HEK293 (cell line): ENCODE data around the gene TNS3.

Experiments used
- CTCF ChIA-PET: fragments of 350-600 bp; formaldehyde crosslinking; extraction: SDS; loops from one replicate; lab custom pipeline; 2021; ENCODE audit warnings: antibody characterized with exemption; lab: Yijun Ruan, JAX
- POLR2A ChIA-PET: fragments of 300-600 bp; formaldehyde crosslinking; extraction: SDS; loops from one replicate; lab custom pipeline; 2020; ENCODE audit warnings: antibody characterized with exemption, inconsistent platforms; lab: Yijun Ruan, JAX
- H3K27ac ChIP-seq: fragments of 200-500 bp; sonication (Bioruptor generic); 2 replicates; pipeline ENCODE4 v1.5.1; 2014; ENCODE audit warnings: low read depth, low read length, control low read depth, inconsistent platforms; ENCODE audit errors: extremely low read depth
- H3K36me3 ChIP-seq, 2 experiments: fragments of 200-500 bp in 1 of 2; sonication (Bioruptor generic) in 1 of 2; 1 replicate in 1 of 2; 2 replicates in 1 of 2; pipeline ENCODE4 v1.5.1; 2014 to 2017; ENCODE audit warnings: inconsistent platforms in 2 of 2, low read length in 2 of 2; ENCODE audit not compliant: control insufficient read depth in 2 of 2, insufficient read depth in 1 of 2
- H3K4me1 ChIP-seq: fragments of 200-500 bp; sonication (Bioruptor generic); 2 replicates; pipeline ENCODE4 v1.5.1; 2014; ENCODE audit warnings: mild to moderate bottlenecking, low read length, inconsistent platforms; ENCODE audit not compliant: control insufficient read depth, insufficient read depth
- H3K4me3 ChIP-seq: 2 replicates; pipeline ENCODE4 v1.5.1; 2011; ENCODE audit warnings: low read depth, mild to moderate bottlenecking, control low read depth, low read length, moderate library complexity
- H3K9me3 ChIP-seq: fragments of 200-500 bp; sonication (Bioruptor generic); 2 replicates; pipeline ENCODE4 v1.5.1; 2014; ENCODE audit warnings: low read depth, low read length, inconsistent platforms; ENCODE audit not compliant: control insufficient read depth, insufficient read depth
- EGR2 ChIP-seq: fragments of 450-650 bp; formaldehyde crosslinking; IDR thresholded peaks from 2 replicates; pipeline ENCODE4 v1.5.1; 2016; ENCODE audit warnings: low read depth, missing biosample characterization, missing genetic modification characterization
- GLIS1 ChIP-seq: fragments of 450-650 bp; formaldehyde crosslinking; IDR thresholded peaks from 2 replicates; pipeline ENCODE4 v1.5.1; 2016; ENCODE audit warnings: missing biosample characterization, missing genetic modification characterization
- YY2 ChIP-seq: fragments of 450-650 bp; formaldehyde crosslinking; IDR thresholded peaks from 2 replicates; pipeline ENCODE4 v1.5.1; 2016; ENCODE audit warnings: missing biosample characterization, missing genetic modification characterization
- ZBTB1 ChIP-seq: fragments of 450-650 bp; formaldehyde crosslinking; IDR thresholded peaks from 2 replicates; pipeline ENCODE4 v1.5.1; 2016; ENCODE audit warnings: missing biosample characterization, missing genetic modification characterization
- ZBTB7A ChIP-seq: fragments of 450-650 bp; formaldehyde crosslinking; IDR thresholded peaks from 2 replicates; pipeline ENCODE4 v1.5.1; 2016; ENCODE audit warnings: low read depth, missing biosample characterization, missing genetic modification characterization
- ZNF112 ChIP-seq: fragments of 450-650 bp; formaldehyde crosslinking; IDR thresholded peaks from 2 replicates; pipeline ENCODE4 v1.5.0; 2017; ENCODE audit warnings: missing biosample characterization, missing genetic modification characterization
- ZNF157 ChIP-seq: fragments of 450-650 bp; formaldehyde crosslinking; IDR thresholded peaks from 2 replicates; pipeline ENCODE4 v1.5.1; 2016; ENCODE audit warnings: missing biosample characterization, missing genetic modification characterization
- ZNF223 ChIP-seq: fragments of 450-650 bp; formaldehyde crosslinking; IDR thresholded peaks from 2 replicates; pipeline ENCODE4 v1.5.1; 2016; ENCODE audit warnings: missing biosample characterization, missing genetic modification characterization
- ZNF24 ChIP-seq: fragments of 450-650 bp; formaldehyde crosslinking; IDR thresholded peaks from 2 replicates; pipeline ENCODE4 v1.5.1; 2016; ENCODE audit warnings: missing biosample characterization, missing genetic modification characterization
- ZNF266 ChIP-seq: fragments of 450-650 bp; formaldehyde crosslinking; IDR thresholded peaks from 2 replicates; pipeline ENCODE4 v1.5.1; 2016; ENCODE audit warnings: missing biosample characterization, missing genetic modification characterization, low read depth
- ZNF404 ChIP-seq: fragments of 450-650 bp; formaldehyde crosslinking; IDR thresholded peaks from 2 replicates; pipeline ENCODE4 v1.5.1; 2017; ENCODE audit warnings: missing biosample characterization, missing genetic modification characterization
- ZNF48 ChIP-seq: fragments of 450-650 bp; formaldehyde crosslinking; IDR thresholded peaks from 2 replicates; pipeline ENCODE4 v1.5.1; 2016; ENCODE audit warnings: missing biosample characterization, missing genetic modification characterization
- ZNF514 ChIP-seq: fragments of 450-650 bp; formaldehyde crosslinking; IDR thresholded peaks from 2 replicates; pipeline ENCODE4 v1.5.1; 2016; ENCODE audit warnings: missing biosample characterization, missing genetic modification characterization
- ZNF549 ChIP-seq: fragments of 450-650 bp; IDR thresholded peaks from 2 replicates; pipeline ENCODE4 v1.5.1; 2018; ENCODE audit warnings: missing biosample characterization, missing genetic modification characterization, mild to moderate bottlenecking, inconsistent platforms, moderate library complexity
- ZNF560 ChIP-seq: fragments of 450-650 bp; formaldehyde crosslinking; IDR thresholded peaks from 2 replicates; pipeline ENCODE4 v1.5.1; 2017; ENCODE audit warnings: missing biosample characterization, missing genetic modification characterization, borderline replicate concordance
- ZNF596 ChIP-seq: fragments of 450-650 bp; IDR thresholded peaks from 2 replicates; pipeline ENCODE4 v1.5.0; 2018; ENCODE audit warnings: missing biosample characterization, mild to moderate bottlenecking, missing genetic modification characterization, moderate library complexity
- ZNF610 ChIP-seq: fragments of 450-650 bp; formaldehyde crosslinking; IDR thresholded peaks from 2 replicates; pipeline ENCODE4 v1.5.1; 2016; ENCODE audit warnings: missing biosample characterization, missing genetic modification characterization, borderline replicate concordance
- ZNF768 ChIP-seq: fragments of 450-650 bp; formaldehyde crosslinking; IDR thresholded peaks from 2 replicates; pipeline ENCODE4 v1.5.1; 2018; ENCODE audit warnings: missing biosample characterization, mild to moderate bottlenecking, missing genetic modification characterization
- ZNF792 ChIP-seq: fragments of 450-650 bp; formaldehyde crosslinking; IDR thresholded peaks from 2 replicates; pipeline ENCODE4 v1.5.1; 2016; ENCODE audit warnings: missing biosample characterization, missing genetic modification characterization
- ZNF830 ChIP-seq: fragments of 450-650 bp; IDR thresholded peaks from 2 replicates; pipeline ENCODE4 v1.5.0; 2018; ENCODE audit warnings: missing biosample characterization, missing genetic modification characterization, low read depth, mild to moderate bottlenecking, moderate library complexity
- TF ChIP-seq, protein P1 (sequence below): fragments of 450-650 bp; formaldehyde crosslinking; IDR thresholded peaks from 2 replicates; pipeline ENCODE4 v1.5.1; 2016; ENCODE audit warnings: missing biosample characterization, missing genetic modification characterization
- TF ChIP-seq, protein P2 (sequence below): fragments of 450-650 bp; formaldehyde crosslinking; IDR thresholded peaks from 2 replicates; pipeline ENCODE4 v1.5.1; 2016; ENCODE audit warnings: missing biosample characterization, missing genetic modification characterization
- TF ChIP-seq, protein P3 (sequence below): fragments of 450-650 bp; formaldehyde crosslinking; IDR thresholded peaks from 2 replicates; pipeline ENCODE4 v1.5.1; 2017; ENCODE audit warnings: missing biosample characterization, missing genetic modification characterization

The TNS3 gene

DNA sequence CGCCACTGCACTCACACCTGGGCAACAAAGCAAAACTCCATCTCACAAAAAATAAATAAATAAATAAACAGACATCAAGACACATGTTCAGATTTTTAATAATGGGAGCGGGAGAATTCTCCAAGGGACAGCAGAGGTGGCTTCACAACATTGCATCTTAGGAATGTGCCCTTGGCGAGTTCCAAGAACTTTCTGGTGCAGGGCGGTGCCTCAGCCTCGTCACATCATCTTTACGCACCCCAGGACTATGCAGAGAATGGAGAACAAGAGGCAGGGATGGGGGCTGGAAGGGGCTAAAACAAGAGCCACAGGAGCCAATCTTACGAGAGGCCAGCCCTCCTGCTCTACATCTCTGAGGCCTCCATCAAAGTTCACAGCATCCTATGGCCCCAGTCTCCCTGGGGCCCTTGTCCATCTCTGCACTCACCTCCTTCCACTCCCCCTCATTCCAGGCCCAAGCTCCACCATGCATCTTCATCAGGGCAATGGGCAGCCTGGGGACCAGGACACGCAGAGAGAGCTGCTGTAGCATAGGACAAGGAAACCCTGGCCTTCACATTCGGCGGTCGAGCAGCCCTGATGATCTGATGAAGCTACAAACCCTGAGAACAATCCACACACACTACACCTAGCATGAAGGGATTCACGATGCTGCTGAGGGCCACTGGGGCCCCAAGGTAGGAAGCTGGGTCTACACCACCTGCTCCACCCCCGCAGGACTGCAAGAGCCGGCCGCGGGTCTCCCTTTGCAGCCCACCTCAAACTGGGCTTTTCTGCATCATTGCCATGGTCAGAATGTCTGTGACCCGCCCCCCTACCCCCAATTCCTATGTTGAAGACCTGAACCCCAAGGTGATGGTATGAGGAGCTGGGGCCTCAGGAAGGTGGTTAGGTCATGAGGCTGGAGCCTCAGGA is 22.3 kb downstream of the TNS3 start:
- H3K9me3 ChIP-seq: no peaks in the 10 kb centered on the region
- no peak overlapping the region for H3K4me3 ChIP-seq
- no peak for TF ChIP-seq ZNF596 (tag by site-specific recombination)
- no peak for TF ChIP-seq ZNF514
- TF ChIP-seq ZNF792: no peak
- no peak for TF ChIP-seq ZNF266 (tag by site-specific recombination)
- TF ChIP-seq, protein P1, sequence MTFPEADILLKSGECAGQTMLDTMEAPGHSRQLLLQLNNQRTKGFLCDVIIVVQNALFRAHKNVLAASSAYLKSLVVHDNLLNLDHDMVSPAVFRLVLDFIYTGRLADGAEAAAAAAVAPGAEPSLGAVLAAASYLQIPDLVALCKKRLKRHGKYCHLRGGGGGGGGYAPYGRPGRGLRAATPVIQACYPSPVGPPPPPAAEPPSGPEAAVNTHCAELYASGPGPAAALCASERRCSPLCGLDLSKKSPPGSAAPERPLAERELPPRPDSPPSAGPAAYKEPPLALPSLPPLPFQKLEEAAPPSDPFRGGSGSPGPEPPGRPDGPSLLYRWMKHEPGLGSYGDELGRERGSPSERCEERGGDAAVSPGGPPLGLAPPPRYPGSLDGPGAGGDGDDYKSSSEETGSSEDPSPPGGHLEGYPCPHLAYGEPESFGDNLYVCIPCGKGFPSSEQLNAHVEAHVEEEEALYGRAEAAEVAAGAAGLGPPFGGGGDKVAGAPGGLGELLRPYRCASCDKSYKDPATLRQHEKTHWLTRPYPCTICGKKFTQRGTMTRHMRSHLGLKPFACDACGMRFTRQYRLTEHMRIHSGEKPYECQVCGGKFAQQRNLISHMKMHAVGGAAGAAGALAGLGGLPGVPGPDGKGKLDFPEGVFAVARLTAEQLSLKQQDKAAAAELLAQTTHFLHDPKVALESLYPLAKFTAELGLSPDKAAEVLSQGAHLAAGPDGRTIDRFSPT (tag by site-specific recombination): no peak
- TF ChIP-seq ZNF768 (tag by site-specific recombination): no peak
- TF ChIP-seq, protein P2, sequence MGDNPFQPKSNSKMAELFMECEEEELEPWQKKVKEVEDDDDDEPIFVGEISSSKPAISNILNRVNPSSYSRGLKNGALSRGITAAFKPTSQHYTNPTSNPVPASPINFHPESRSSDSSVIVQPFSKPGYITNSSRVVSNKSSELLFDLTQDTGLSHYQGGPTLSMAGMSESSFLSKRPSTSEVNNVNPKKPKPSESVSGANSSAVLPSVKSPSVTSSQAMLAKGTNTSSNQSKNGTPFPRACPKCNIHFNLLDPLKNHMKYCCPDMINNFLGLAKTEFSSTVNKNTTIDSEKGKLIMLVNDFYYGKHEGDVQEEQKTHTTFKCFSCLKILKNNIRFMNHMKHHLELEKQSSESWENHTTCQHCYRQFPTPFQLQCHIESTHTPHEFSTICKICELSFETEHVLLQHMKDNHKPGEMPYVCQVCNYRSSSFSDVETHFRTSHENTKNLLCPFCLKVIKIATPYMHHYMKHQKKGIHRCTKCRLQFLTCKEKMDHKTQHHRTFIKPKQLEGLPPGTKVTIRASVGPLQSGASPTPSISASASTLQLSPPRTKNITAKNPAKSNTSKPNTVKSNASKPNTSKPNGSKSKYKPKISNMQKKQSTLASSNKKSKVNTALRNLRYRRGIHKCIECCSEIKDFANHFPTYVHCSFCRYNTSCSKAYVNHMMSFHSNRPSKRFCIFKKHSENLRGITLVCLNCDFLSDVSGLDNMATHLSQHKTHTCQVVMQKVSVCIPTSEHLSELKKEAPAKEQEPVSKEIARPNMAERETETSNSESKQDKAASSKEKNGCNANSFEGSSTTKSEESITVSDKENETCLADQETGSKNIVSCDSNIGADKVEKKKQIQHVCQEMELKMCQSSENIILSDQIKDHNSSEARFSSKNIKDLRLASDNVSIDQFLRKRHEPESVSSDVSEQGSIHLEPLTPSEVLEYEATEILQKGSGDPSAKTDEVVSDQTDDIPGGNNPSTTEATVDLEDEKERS: no peak
- TF ChIP-seq ZBTB1 (tag by site-specific recombination): no peak
- no peak for TF ChIP-seq ZNF610 (tag by site-specific recombination)
- no peak for TF ChIP-seq ZNF48
- no peak for TF ChIP-seq ZNF157 (tag by site-specific recombination)
- ChIA-PET CTCF (no interaction called here), POLR2A (no interaction called here)
- H3K4me1 ChIP-seq: no peaks in the 10 kb centered on the region
- H3K36me3 ChIP-seq: no peaks in the 10 kb centered on the region
- no peak overlapping the region for H3K27ac ChIP-seq

DNA sequence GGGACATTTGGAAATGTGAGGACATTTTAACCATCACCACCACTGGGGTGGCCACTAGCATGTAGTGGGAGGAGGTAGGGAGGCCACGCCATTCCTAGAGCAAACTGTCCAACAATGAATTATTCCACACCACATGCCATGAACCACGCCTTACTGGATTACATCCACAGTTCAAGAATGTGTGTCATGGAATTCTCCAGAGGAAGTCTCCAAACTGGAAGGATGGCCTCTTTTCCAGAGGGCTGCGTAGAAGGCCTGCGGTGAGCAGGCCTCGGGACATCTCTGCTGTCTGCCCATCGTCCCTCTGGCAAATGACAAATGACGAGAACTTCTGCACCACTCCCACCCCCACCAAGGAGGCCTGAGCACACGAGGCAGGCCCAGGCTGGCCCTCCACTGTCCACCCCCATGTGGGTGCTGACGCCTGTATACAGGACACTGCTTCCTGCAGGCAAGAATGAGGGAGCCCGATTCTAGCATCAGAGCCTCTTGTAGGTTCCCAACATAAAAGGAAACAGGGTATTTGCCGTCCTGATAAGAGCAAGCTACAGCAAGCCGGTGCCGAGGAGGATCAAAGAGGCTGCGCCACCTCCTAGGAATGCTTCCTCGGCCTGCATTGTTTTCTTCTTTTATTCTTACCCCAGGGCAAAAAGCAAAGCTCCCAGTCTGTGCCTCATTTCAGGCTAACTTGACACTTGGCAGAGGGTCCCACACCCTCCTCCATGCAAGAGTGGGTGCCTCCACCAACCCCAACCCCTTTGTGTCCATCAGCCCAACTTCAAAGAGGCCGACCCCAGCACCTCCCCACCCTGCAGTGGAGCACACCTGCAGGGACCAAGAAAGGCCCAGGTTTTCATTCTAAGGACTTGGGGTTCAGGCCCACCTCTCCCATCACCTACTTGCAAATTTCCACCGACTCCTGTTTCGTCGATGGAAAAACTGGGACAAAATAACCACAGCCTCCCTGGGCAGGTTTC is 23.9 kb downstream of the TNS3 start:
- POLR2A ChIA-PET: no interaction called here
- CTCF ChIA-PET: no interaction called here
- Histone ChIP-seq H3K36me3 (no peaks in the 10 kb centered on the region), H3K4me3 (no peak overlapping the region), H3K9me3 (no peaks in the 10 kb centered on the region), H3K27ac (no peak overlapping the region), H3K4me1 (no peaks in the 10 kb centered on the region)
- TF ChIP-seq YY2 (no peak), ZNF24 (no peak), ZNF830 (tag by site-specific recombination) (no peak), EGR2 (tag by site-specific recombination) (no peak), ZNF223 (tag by site-specific recombination) (no peak), ZNF610 (tag by site-specific recombination) (no peak), ZNF112 (no peak), ZNF549 (tag by site-specific recombination) (no peak), ZNF560 (tag by site-specific recombination) (no peak), GLIS1 (tag by site-specific recombination) (no peak), ZNF404 (no peak), ZBTB7A (no peak)
- TF ChIP-seq, protein P3, sequence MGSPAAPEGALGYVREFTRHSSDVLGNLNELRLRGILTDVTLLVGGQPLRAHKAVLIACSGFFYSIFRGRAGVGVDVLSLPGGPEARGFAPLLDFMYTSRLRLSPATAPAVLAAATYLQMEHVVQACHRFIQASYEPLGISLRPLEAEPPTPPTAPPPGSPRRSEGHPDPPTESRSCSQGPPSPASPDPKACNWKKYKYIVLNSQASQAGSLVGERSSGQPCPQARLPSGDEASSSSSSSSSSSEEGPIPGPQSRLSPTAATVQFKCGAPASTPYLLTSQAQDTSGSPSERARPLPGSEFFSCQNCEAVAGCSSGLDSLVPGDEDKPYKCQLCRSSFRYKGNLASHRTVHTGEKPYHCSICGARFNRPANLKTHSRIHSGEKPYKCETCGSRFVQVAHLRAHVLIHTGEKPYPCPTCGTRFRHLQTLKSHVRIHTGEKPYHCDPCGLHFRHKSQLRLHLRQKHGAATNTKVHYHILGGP: no peak
